Measurements from ENCODE around the gene CNTNAP2. TPM values are rescaled to one million over a fixed set of nuclear protein-coding genes. Genes with fewer than 3 reads are reported as not detected.

CNTNAP2 gene
- total and polyA plus RNA-seq, 2 of the 4 experiments (the other 2 are of a cell fraction) = not detected

- no peak overlapping the region for H2AK5ac ChIP-seq (ENCODE audit: low read depth, low read length)
- no peak overlapping the region for H3K27ac ChIP-seq (ENCODE audit: insufficient read depth, low read length)
- H3K23ac ChIP-seq (ENCODE audit: low read depth, low read length) = no peak overlapping the region
- no peaks in the 10 kb centered on the region for H3K36me3 ChIP-seq (ENCODE audit: control insufficient read depth, insufficient read depth, low read length)
- no peak overlapping the region for H4K5ac ChIP-seq (ENCODE audit: low read depth, low read length)
- ATAC-seq (ENCODE audit: low read depth) = no peak
- CTCF ChIA-PET = no interaction called here
- BruUV-seq (replicated peaks) = no TSS peak
- no peak overlapping the region for H3K9ac ChIP-seq (ENCODE audit: low read depth, low read length)
- no peak overlapping the region for H2BK120ac ChIP-seq (ENCODE audit: low read depth, low read length)
- no peak overlapping the region for H2BK5ac ChIP-seq (ENCODE audit: low read depth, low read length, poor library complexity, severe bottlenecking)
- DNase-seq = no peak
- H2BK20ac ChIP-seq (ENCODE audit: low read depth, low read length) = no peak overlapping the region
- intact Hi-C loops (cut with micrococcal nuclease) = no loop called here
- no peaks in the 10 kb centered on the region for H3K79me1 ChIP-seq (ENCODE audit: low read depth in 1 of 2, low read length in 2 of 2)
- no peak overlapping the region for H2AFZ ChIP-seq (replicated peaks; ENCODE audit: low read length, poor library complexity)
- H3K4me1 ChIP-seq (ENCODE audit: control insufficient read depth, insufficient read depth, low read length) = no peaks in the 10 kb centered on the region
- no peak overlapping the region for H4K8ac ChIP-seq (ENCODE audit: low read depth in 2 of 2, low read length in 2 of 2)
- peaks cover 3% of the 10 kb centered on the region for H3K9me3 ChIP-seq (ENCODE audit: control insufficient read depth, insufficient read depth, low read length)
- TF ChIP-seq CEBPB (IDR thresholded peaks at IDR 0.05; ENCODE audit: low read depth, low read length) = no peak
- TF ChIP-seq CTCF (conservative IDR thresholded peaks at IDR 0.05; ENCODE audit: low read depth, low read length) = no peak
- no peak for TF ChIP-seq SMC3 (IDR thresholded peaks at IDR 0.05; ENCODE audit: low read depth, low read length)
- no peak for TF ChIP-seq USF2 (IDR thresholded peaks at IDR 0.05; ENCODE audit: low read depth, low read length)
- TF ChIP-seq BHLHE40 (IDR thresholded peaks at IDR 0.05; ENCODE audit: low read depth, low read length) = no peak
- TF ChIP-seq FOS (IDR thresholded peaks at IDR 0.05; ENCODE audit: low read depth, low read length) = no peak
- TF ChIP-seq RAD21 (IDR thresholded peaks at IDR 0.05; ENCODE audit: low read length) = no peak
- TF ChIP-seq MXI1 (IDR thresholded peaks at IDR 0.05; ENCODE audit: borderline replicate concordance, low read depth, low read length) = no peak
- TF ChIP-seq NFE2L2 (IDR thresholded peaks at IDR 0.05; ENCODE audit: low read depth, low read length) = no peak
- no peak for TF ChIP-seq RFX5 (IDR thresholded peaks at IDR 0.05; ENCODE audit: low read depth, low read length)
- TF ChIP-seq MAFK (IDR thresholded peaks at IDR 0.05; ENCODE audit: low read depth, low read length) = no peak
- TF ChIP-seq CHD1 (IDR thresholded peaks at IDR 0.05; ENCODE audit: low read depth, low read length) = no peak
- no peak for TF ChIP-seq RCOR1 (IDR thresholded peaks at IDR 0.05; ENCODE audit: insufficient replicate concordance, low read length)
- no peak for TF ChIP-seq POLR2A (IDR thresholded peaks at IDR 0.05; ENCODE audit: low read depth, low read length)
- no peak for TF ChIP-seq MAZ (IDR thresholded peaks at IDR 0.05; ENCODE audit: borderline replicate concordance, low read depth, low read length)
- no peak for TF ChIP-seq ELK1 (IDR thresholded peaks at IDR 0.05; ENCODE audit: borderline replicate concordance, low read depth, low read length)
- H2BK15ac ChIP-seq (ENCODE audit: low read depth, low read length) = no peak overlapping the region
- in situ Hi-C loops (cut with MboI; ENCODE audit: low sequenced_read_pairs) = no loop called here
- no peak overlapping the region for H3K4me3 ChIP-seq (ENCODE audit: insufficient read depth, low read depth, low read length)
- no peaks in the 10 kb centered on the region for H3K9me1 ChIP-seq (ENCODE audit: insufficient read depth, low read length)
- no peaks in the 10 kb centered on the region for H3K27me3 ChIP-seq (ENCODE audit: control insufficient read depth, insufficient read depth, low read length)
- H3K4ac ChIP-seq (ENCODE audit: low read depth, low read length) = no peak overlapping the region
- no peaks in the 10 kb centered on the region for H4K20me1 ChIP-seq (ENCODE audit: insufficient read depth, low read length)
- H3K18ac ChIP-seq (ENCODE audit: low read depth, low read length) = no peak overlapping the region
- dilution Hi-C loops (cut with HindIII; ENCODE audit: low sequenced_read_pairs, unreplicated experiment) = no loop called here
- H3K14ac ChIP-seq (replicated peaks; ENCODE audit: low read depth, low read length) = no peak overlapping the region
- no peak overlapping the region for H3K4me2 ChIP-seq (ENCODE audit: low read depth, low read length)
- no peak overlapping the region for H2AK9ac ChIP-seq (replicated peaks; ENCODE audit: low read depth, low read length, poor library complexity)
- POLR2A ChIA-PET (ENCODE audit: unreplicated experiment) = no interaction called here
- H3K56ac ChIP-seq (ENCODE audit: extremely low read depth, insufficient read depth, low read length) = no peak overlapping the region
- WGBS, 2 experiments (ENCODE audit: extremely low coverage in 2 of 2, insufficient read length in 1 of 2) = no CpG with 5 or more reads among the region's 2 CpGs
- H4K91ac ChIP-seq (ENCODE audit: insufficient read depth, low read depth, low read length) = no peak overlapping the region
These were observed 362.4 kb downstream of the CNTNAP2 start for GRCh38 chr7:146479040-146479439.
